ENCODE measurements around the gene MPG.

Gene MPG

DNA sequence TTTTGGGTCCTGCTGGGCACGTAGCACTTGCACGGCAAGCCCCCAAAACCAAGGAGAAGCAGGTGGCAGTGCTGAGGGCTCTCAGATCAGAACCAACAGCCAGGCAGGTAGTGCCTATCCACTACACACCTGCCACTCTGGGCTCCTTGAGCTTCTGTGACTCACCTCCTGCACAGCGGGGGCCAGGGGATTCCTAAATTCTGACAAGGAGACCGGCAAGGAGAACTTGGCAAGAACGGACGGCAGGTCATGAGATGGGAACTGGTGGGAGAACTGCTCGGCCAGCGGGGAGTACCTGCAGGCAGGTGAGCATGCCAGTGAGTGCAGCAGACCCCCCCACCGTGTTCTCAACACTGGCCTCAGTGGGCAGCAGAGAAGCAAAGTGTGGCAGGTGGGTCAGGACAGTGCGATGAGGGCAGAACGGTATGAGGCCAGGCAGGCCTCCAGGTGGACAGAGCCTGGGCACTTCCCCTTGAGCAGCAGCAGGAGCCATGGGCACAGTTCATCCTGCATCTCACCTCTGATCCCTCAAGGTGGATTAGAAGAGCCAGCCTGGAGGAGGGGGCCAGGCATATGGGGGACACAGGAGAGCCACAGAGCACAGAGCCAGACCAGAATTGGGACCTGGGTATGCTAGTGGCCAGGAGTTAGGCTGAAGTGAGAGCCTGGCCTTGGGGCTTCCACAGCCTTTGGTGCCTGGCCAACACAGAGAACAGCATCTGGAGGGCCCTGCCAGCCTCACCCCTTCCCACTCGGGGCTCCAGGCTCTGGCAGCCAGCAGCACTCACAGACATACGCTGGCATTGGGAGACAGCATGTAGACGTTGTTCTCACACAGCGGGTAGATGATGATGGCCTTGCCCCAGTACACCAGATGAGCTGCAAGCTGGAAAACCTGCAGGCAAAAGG is 14.7 kb downstream of the MPG start:
- TF ChIP-seq EGR1 (IDR thresholded peaks at IDR 0.05), result no peak
- TF ChIP-seq, protein P1, sequence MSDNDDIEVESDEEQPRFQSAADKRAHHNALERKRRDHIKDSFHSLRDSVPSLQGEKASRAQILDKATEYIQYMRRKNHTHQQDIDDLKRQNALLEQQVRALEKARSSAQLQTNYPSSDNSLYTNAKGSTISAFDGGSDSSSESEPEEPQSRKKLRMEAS (IDR thresholded peaks at IDR 0.05), result peak; percentile 39; the same call in 1 of the 2 replicates
- 0 out of 2 replicates have a peak, but pooled peaks have one; percentile 15 for TF ChIP-seq YY1 (IDR thresholded peaks at IDR 0.05; ENCODE audit: low read depth)
- peak; percentile 83 for TF ChIP-seq NFIC (IDR thresholded peaks at IDR 0.05)
- TF ChIP-seq, protein P2, sequence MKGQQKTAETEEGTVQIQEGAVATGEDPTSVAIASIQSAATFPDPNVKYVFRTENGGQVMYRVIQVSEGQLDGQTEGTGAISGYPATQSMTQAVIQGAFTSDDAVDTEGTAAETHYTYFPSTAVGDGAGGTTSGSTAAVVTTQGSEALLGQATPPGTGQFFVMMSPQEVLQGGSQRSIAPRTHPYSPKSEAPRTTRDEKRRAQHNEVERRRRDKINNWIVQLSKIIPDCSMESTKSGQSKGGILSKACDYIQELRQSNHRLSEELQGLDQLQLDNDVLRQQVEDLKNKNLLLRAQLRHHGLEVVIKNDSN (IDR thresholded peaks at IDR 0.05), result no peak
- TF ChIP-seq TEAD4 (IDR thresholded peaks at IDR 0.05), result peak; percentile 55
- TF ChIP-seq RAD21 (IDR thresholded peaks at IDR 0.05; ENCODE audit: low read depth), result no peak
- TF ChIP-seq EP300 (IDR thresholded peaks at IDR 0.05; ENCODE audit: borderline replicate concordance), result peak; percentile 63; the same call in 1 of the 2 replicates
- peak; percentile 86 for TF ChIP-seq TCF12 (IDR thresholded peaks at IDR 0.05; ENCODE audit: low read depth)
- TF ChIP-seq, protein P3, sequence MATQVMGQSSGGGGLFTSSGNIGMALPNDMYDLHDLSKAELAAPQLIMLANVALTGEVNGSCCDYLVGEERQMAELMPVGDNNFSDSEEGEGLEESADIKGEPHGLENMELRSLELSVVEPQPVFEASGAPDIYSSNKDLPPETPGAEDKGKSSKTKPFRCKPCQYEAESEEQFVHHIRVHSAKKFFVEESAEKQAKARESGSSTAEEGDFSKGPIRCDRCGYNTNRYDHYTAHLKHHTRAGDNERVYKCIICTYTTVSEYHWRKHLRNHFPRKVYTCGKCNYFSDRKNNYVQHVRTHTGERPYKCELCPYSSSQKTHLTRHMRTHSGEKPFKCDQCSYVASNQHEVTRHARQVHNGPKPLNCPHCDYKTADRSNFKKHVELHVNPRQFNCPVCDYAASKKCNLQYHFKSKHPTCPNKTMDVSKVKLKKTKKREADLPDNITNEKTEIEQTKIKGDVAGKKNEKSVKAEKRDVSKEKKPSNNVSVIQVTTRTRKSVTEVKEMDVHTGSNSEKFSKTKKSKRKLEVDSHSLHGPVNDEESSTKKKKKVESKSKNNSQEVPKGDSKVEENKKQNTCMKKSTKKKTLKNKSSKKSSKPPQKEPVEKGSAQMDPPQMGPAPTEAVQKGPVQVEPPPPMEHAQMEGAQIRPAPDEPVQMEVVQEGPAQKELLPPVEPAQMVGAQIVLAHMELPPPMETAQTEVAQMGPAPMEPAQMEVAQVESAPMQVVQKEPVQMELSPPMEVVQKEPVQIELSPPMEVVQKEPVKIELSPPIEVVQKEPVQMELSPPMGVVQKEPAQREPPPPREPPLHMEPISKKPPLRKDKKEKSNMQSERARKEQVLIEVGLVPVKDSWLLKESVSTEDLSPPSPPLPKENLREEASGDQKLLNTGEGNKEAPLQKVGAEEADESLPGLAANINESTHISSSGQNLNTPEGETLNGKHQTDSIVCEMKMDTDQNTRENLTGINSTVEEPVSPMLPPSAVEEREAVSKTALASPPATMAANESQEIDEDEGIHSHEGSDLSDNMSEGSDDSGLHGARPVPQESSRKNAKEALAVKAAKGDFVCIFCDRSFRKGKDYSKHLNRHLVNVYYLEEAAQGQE (IDR thresholded peaks at IDR 0.05; ENCODE audit: low read depth), result no peak

DNA sequence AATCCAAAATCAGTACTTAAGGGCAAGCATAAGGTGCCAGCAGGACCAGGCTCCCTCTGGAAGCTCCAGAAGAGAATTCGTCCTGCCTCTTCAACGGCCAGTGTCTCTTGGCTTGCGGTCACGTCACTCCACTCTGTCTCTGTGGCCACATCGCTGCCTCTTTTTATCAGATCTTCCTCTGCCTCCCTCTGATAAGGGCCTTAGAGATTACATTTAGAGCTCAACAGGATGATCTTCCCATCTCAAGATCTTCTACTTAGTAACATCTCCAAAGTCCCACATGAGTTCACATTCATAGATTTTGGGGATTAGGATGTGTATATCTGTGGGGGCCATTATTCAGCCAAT is 16.9 kb downstream of the MPG start:
- TF ChIP-seq FOXM1 (IDR thresholded peaks at IDR 0.05; ENCODE audit: borderline replicate concordance, low read depth) (no peak), CEBPB (IDR thresholded peaks at IDR 0.05) (no peak), ZBTB7A (IDR thresholded peaks at IDR 0.05; ENCODE audit: low read depth) (no peak), RAD21 (IDR thresholded peaks at IDR 0.05; ENCODE audit: low read depth) (no peak), EP300 (IDR thresholded peaks at IDR 0.05; ENCODE audit: borderline replicate concordance) (no peak), CREB1 (IDR thresholded peaks at IDR 0.05; ENCODE audit: low read depth) (no peak), TEAD4 (IDR thresholded peaks at IDR 0.05) (no peak)
- TF ChIP-seq, protein P1 (IDR thresholded peaks at IDR 0.05), result no peak
- TF ChIP-seq, protein P2 (IDR thresholded peaks at IDR 0.05), result no peak

DNA sequence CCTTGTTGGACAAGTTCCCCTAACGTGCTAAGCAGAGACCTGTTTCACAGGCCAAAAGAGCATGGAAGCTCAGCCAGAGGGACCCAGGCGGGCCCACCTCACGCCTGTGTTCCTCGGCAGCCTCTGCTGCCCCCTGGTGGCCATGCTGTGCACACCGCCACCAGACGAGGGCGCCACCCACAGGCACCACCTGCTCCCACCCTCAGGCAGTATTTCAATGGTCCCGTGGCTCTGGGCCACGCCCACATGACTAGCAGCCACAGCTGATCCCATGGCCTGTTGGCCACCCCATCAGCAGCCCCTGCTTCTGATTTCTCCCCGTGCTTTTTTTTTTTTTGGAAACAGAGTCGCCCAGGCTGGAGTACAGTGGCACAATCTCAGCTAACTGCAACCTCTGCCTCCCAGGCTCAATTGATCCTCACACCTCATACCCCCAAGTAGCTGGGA is 18.9 kb downstream of the MPG start:
- peak; percentile 87 for TF ChIP-seq RAD21 (IDR thresholded peaks at IDR 0.05; ENCODE audit: low read depth)
- no peak for TF ChIP-seq TEAD4 (IDR thresholded peaks at IDR 0.05)
- TF ChIP-seq, protein P3 (IDR thresholded peaks at IDR 0.05; ENCODE audit: low read depth), result no peak
- no peak for TF ChIP-seq ZBTB7A (IDR thresholded peaks at IDR 0.05; ENCODE audit: low read depth)
- TF ChIP-seq, protein P1 (IDR thresholded peaks at IDR 0.05), result peak; percentile 52; the same call in 1 of the 2 replicates
- no peak for TF ChIP-seq YY1 (IDR thresholded peaks at IDR 0.05; ENCODE audit: low read depth)
- TF ChIP-seq NFIC (IDR thresholded peaks at IDR 0.05), result no peak
- TF ChIP-seq, protein P2 (IDR thresholded peaks at IDR 0.05), result peak; percentile 81
- no peak for TF ChIP-seq CEBPB (IDR thresholded peaks at IDR 0.05)

DNA sequence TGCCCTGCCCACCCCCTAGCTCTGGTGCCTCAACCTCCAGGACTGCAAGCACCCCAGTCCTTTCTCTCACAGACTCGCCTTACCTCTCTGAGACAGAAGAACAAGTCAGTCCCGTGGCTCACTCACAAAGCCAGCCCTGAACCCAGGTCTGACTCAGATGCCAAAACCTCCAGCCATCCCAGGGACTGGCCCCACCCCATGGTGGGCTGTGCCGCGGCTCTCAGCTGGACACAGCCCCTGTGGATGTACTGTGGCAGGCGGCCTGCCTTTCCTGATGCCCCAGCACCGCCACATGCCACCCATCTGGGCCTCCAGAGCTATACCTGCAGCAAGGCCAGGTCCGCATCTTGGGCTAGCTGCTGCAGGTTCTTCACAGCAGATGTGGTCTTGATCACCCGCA is 19.8 kb downstream of the MPG start:
- no peak for TF ChIP-seq RAD21 (IDR thresholded peaks at IDR 0.05; ENCODE audit: low read depth)
- no peak for TF ChIP-seq EGR1 (IDR thresholded peaks at IDR 0.05)
- no peak for TF ChIP-seq EP300 (IDR thresholded peaks at IDR 0.05; ENCODE audit: borderline replicate concordance)
- no peak for TF ChIP-seq TEAD4 (IDR thresholded peaks at IDR 0.05)
- no peak for TF ChIP-seq TAF1 (IDR thresholded peaks at IDR 0.05; ENCODE audit: low read depth)
- TF ChIP-seq TCF12 (IDR thresholded peaks at IDR 0.05; ENCODE audit: low read depth), result no peak
- no peak for TF ChIP-seq NFIC (IDR thresholded peaks at IDR 0.05)
- no peak for TF ChIP-seq CREB1 (IDR thresholded peaks at IDR 0.05; ENCODE audit: low read depth)
- TF ChIP-seq FOXM1 (IDR thresholded peaks at IDR 0.05; ENCODE audit: borderline replicate concordance, low read depth), result no peak
- TF ChIP-seq, protein P3 (IDR thresholded peaks at IDR 0.05; ENCODE audit: low read depth), result no peak
- no peak for TF ChIP-seq ZBTB7A (IDR thresholded peaks at IDR 0.05; ENCODE audit: low read depth)
- TF ChIP-seq CEBPB (IDR thresholded peaks at IDR 0.05), result no peak
- TF ChIP-seq, protein P1 (IDR thresholded peaks at IDR 0.05), result no peak
- TF ChIP-seq, protein P2 (IDR thresholded peaks at IDR 0.05), result no peak
- no peak for TF ChIP-seq YY1 (IDR thresholded peaks at IDR 0.05; ENCODE audit: low read depth)

All from Ishikawa (cell line).